ENCODE data around the gene RNASEH2A.

DNA sequence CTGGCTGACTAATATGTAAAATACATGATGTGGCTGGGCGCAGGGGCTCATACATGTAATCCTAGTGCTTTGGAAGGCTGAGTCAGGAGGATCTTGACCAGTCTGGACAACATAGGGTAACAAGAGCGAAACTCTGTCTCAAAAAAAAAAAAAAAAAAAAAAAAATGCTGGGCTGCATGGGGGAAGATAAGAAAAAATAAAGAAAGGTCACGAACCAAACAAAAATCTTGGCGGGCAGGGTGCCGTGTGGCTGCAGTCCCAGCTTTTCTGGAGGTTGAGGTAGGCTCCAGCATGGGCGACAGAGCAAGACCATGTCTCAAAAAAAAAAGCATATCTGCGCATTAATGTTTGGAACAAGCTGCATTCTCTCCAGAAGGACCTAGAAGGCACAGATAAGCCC is 8.7 kb downstream of the RNASEH2A start:
- TF ChIP-seq, protein P1, sequence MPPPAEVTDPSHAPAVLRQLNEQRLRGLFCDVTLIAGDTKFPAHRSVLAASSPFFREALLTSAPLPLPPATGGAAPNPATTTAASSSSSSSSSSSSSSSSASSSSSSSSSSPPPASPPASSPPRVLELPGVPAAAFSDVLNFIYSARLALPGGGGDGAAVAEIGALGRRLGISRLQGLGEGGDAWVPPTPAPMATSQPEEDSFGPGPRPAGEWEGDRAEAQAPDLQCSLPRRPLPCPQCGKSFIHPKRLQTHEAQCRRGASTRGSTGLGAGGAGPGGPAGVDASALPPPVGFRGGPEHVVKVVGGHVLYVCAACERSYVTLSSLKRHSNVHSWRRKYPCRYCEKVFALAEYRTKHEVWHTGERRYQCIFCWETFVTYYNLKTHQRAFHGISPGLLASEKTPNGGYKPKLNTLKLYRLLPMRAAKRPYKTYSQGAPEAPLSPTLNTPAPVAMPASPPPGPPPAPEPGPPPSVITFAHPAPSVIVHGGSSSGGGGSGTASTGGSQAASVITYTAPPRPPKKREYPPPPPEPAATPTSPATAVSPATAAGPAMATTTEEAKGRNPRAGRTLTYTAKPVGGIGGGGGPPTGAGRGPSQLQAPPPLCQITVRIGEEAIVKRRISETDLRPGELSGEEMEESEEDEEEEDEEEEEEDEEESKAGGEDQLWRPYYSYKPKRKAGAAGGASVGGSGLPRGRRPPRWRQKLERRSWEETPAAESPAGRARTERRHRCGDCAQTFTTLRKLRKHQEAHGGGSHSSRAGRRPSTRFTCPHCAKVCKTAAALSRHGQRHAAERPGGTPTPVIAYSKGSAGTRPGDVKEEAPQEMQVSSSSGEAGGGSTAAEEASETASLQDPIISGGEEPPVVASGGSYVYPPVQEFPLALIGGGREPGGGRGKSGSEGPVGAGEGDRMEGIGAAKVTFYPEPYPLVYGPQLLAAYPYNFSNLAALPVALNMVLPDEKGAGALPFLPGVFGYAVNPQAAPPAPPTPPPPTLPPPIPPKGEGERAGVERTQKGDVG (CRISPR knock-in tag; IDR thresholded peaks at IDR 0.05; ENCODE audit: borderline replicate concordance) = no peak
- TF ChIP-seq, protein P2, sequence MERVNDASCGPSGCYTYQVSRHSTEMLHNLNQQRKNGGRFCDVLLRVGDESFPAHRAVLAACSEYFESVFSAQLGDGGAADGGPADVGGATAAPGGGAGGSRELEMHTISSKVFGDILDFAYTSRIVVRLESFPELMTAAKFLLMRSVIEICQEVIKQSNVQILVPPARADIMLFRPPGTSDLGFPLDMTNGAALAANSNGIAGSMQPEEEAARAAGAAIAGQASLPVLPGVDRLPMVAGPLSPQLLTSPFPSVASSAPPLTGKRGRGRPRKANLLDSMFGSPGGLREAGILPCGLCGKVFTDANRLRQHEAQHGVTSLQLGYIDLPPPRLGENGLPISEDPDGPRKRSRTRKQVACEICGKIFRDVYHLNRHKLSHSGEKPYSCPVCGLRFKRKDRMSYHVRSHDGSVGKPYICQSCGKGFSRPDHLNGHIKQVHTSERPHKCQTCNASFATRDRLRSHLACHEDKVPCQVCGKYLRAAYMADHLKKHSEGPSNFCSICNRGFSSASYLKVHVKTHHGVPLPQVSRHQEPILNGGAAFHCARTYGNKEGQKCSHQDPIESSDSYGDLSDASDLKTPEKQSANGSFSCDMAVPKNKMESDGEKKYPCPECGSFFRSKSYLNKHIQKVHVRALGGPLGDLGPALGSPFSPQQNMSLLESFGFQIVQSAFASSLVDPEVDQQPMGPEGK (CRISPR knock-in tag; IDR thresholded peaks at IDR 0.05) = no peak
- TF ChIP-seq, protein P3, sequence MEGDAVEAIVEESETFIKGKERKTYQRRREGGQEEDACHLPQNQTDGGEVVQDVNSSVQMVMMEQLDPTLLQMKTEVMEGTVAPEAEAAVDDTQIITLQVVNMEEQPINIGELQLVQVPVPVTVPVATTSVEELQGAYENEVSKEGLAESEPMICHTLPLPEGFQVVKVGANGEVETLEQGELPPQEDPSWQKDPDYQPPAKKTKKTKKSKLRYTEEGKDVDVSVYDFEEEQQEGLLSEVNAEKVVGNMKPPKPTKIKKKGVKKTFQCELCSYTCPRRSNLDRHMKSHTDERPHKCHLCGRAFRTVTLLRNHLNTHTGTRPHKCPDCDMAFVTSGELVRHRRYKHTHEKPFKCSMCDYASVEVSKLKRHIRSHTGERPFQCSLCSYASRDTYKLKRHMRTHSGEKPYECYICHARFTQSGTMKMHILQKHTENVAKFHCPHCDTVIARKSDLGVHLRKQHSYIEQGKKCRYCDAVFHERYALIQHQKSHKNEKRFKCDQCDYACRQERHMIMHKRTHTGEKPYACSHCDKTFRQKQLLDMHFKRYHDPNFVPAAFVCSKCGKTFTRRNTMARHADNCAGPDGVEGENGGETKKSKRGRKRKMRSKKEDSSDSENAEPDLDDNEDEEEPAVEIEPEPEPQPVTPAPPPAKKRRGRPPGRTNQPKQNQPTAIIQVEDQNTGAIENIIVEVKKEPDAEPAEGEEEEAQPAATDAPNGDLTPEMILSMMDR (CRISPR knock-in tag; IDR thresholded peaks at IDR 0.05) = no peak
- no peak for TF ChIP-seq MIXL1 (CRISPR knock-in tag; IDR thresholded peaks at IDR 0.05)
- TF ChIP-seq TCF7L2 (IDR thresholded peaks at IDR 0.05; ENCODE audit: low read depth, low read length) = no peak
- TF ChIP-seq, protein P4, sequence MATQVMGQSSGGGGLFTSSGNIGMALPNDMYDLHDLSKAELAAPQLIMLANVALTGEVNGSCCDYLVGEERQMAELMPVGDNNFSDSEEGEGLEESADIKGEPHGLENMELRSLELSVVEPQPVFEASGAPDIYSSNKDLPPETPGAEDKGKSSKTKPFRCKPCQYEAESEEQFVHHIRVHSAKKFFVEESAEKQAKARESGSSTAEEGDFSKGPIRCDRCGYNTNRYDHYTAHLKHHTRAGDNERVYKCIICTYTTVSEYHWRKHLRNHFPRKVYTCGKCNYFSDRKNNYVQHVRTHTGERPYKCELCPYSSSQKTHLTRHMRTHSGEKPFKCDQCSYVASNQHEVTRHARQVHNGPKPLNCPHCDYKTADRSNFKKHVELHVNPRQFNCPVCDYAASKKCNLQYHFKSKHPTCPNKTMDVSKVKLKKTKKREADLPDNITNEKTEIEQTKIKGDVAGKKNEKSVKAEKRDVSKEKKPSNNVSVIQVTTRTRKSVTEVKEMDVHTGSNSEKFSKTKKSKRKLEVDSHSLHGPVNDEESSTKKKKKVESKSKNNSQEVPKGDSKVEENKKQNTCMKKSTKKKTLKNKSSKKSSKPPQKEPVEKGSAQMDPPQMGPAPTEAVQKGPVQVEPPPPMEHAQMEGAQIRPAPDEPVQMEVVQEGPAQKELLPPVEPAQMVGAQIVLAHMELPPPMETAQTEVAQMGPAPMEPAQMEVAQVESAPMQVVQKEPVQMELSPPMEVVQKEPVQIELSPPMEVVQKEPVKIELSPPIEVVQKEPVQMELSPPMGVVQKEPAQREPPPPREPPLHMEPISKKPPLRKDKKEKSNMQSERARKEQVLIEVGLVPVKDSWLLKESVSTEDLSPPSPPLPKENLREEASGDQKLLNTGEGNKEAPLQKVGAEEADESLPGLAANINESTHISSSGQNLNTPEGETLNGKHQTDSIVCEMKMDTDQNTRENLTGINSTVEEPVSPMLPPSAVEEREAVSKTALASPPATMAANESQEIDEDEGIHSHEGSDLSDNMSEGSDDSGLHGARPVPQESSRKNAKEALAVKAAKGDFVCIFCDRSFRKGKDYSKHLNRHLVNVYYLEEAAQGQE (IDR thresholded peaks at IDR 0.05; ENCODE audit: borderline replicate concordance in 1 of 2, low read depth in 1 of 2, low read length in 2 of 2) = no peak
